H1 (cell line): ENCODE data around the gene FOXRED1. TPM values are rescaled to one million over a fixed set of nuclear protein-coding genes. Genes with fewer than 3 reads are reported as not detected.

Experiments used
- CTCF ChIA-PET: fragments of 300-600 bp; sonication (Branson Sonifier 250); formaldehyde crosslinking; loops from one replicate; lab custom pipeline; 2021; ENCODE audit not compliant: partially characterized antibody; lab: Charles Lee
- POLR2A ChIA-PET: fragments of 300-600 bp; sonication (Branson Sonifier 250); formaldehyde crosslinking; loops from one replicate; lab custom pipeline; 2021; ENCODE audit warnings: inconsistent platforms; ENCODE audit not compliant: partially characterized antibody; lab: Charles Lee
- DNase-seq, 2 experiments: peaks; one replicate each; pipeline versions ENCODE4 v3.0.0 to v3.0.0-alpha.2; 2010 to 2022; ENCODE audit warnings: low spot score in 2 of 2, low read depth in 1 of 2, mixed read lengths in 1 of 2
- FAIRE-seq: peaks from 2 replicates; lab custom pipeline; 2011; peaks lifted over from hg19 to GRCh38; lab: Jason Lieb, UNC
- H2AFZ ChIP-seq: 2 replicates; pipeline ENCODE4 v1.8.1; 2012; ENCODE audit warnings: low read length, inconsistent platforms
- H2AK5ac ChIP-seq: 2 replicates; pipeline ENCODE4 v1.6.1; 2013; ENCODE audit warnings: low read depth, low read length
- H2BK120ac ChIP-seq: replicated peaks from 2 replicates; pipeline ENCODE3; 2013; ENCODE audit warnings: low read depth, low read length, inconsistent platforms
- H2BK12ac ChIP-seq: 2 replicates; pipeline ENCODE4 v1.6.1; 2013; ENCODE audit warnings: low read depth, low read length
- H2BK15ac ChIP-seq: 2 replicates; pipeline ENCODE4 v1.6.1; 2013; ENCODE audit warnings: low read length
- H2BK20ac ChIP-seq: 2 replicates; pipeline ENCODE4 v1.6.1; 2013; ENCODE audit warnings: low read length
- H2BK5ac ChIP-seq: 2 replicates; pipeline ENCODE4 v1.6.1; 2013; ENCODE audit warnings: low read depth, low read length
- H3K14ac ChIP-seq: 2 replicates; pipeline ENCODE4 v1.6.1; 2013; ENCODE audit warnings: inconsistent platforms; ENCODE audit not compliant: insufficient read length
- H3K18ac ChIP-seq: 2 replicates; pipeline ENCODE4 v1.6.1; 2013; ENCODE audit warnings: low read length; ENCODE audit errors: extremely low read depth
- H3K23ac ChIP-seq: 2 replicates; pipeline ENCODE4 v1.6.1; 2013; ENCODE audit warnings: inconsistent platforms; ENCODE audit not compliant: insufficient read length
- H3K23me2 ChIP-seq: 2 replicates; pipeline ENCODE4 v1.6.1; 2013; ENCODE audit warnings: low read depth, low read length
- H3K27ac ChIP-seq: 2 replicates; pipeline ENCODE4 v1.6.1; 2011; ENCODE audit warnings: low read depth, low read length, inconsistent platforms
- H3K27me3 ChIP-seq, 4 experiments: replicated peaks in 1 of 4; 1 replicate in 1 of 4; 2 replicates in 3 of 4; pipeline versions ENCODE4 v1.6.1 to v1.8.1; 2011 to 2013; ENCODE audit warnings: low read length in 3 of 4, mild to moderate bottlenecking in 3 of 4, inconsistent platforms in 2 of 4, mixed read lengths in 2 of 4, moderate library complexity in 1 of 4; ENCODE audit not compliant: control insufficient read depth in 3 of 4, insufficient read depth in 3 of 4; ENCODE audit errors: extremely low read depth in 1 of 4
- H3K36me3 ChIP-seq, 4 experiments: 2 replicates each; pipeline versions ENCODE4 v1.6.1 to v1.8.1; 2011 to 2013; ENCODE audit warnings: mild to moderate bottlenecking in 4 of 4, low read length in 3 of 4, moderate library complexity in 2 of 4, control low read depth in 1 of 4, inconsistent platforms in 1 of 4; ENCODE audit not compliant: insufficient read depth in 4 of 4, control insufficient read depth in 2 of 4
- H3K4ac ChIP-seq: replicated peaks from 2 replicates; pipeline ENCODE3; 2013; ENCODE audit warnings: low read length, low read depth, mixed read lengths, inconsistent platforms; ENCODE audit not compliant: insufficient read length
- H3K4me1 ChIP-seq, 4 experiments: replicated peaks in 1 of 4; 1 replicate in 1 of 4; 2 replicates in 3 of 4; pipeline versions ENCODE4 v1.6.1 to v1.8.1; 2011 to 2013; ENCODE audit warnings: low read length in 3 of 4, inconsistent platforms in 2 of 4, mixed read lengths in 1 of 4; ENCODE audit not compliant: insufficient read depth in 4 of 4, control insufficient read depth in 3 of 4
- H3K4me2 ChIP-seq, 2 experiments: 2 replicates each; pipeline versions ENCODE4 v1.6.1 to v1.8.1; 2011 to 2013; ENCODE audit warnings: low read depth in 2 of 2, low read length in 2 of 2, control low read depth in 1 of 2, inconsistent platforms in 1 of 2, mild to moderate bottlenecking in 1 of 2; ENCODE audit not compliant: insufficient read depth in 1 of 2
- H3K4me3 ChIP-seq, 4 experiments: fragments of 200-600, 300-600 bp in 1 of 4; sonication (generic), shearing (Covaris generic), sonication (Bioruptor Twin) in 1 of 4; 2 replicates each; pipeline versions ENCODE4 v1.5.1 to v1.8.1; 2011 to 2016; ENCODE audit warnings: low read length in 4 of 4, low read depth in 3 of 4, control low read depth in 2 of 4, inconsistent platforms in 2 of 4, mild to moderate bottlenecking in 2 of 4, mixed read lengths in 1 of 4, moderate library complexity in 1 of 4; ENCODE audit not compliant: insufficient read depth in 2 of 4; ENCODE audit errors: extremely low read depth in 1 of 4
- H3K56ac ChIP-seq: replicated peaks from 2 replicates; pipeline ENCODE3; 2013; ENCODE audit warnings: low read depth, mild to moderate bottlenecking, mixed read lengths, low read length, inconsistent platforms; ENCODE audit not compliant: insufficient read length
- H3K79me1 ChIP-seq: 2 replicates; pipeline ENCODE4 v1.6.1; 2013; ENCODE audit warnings: low read depth, low read length, control low read depth
- H3K79me2 ChIP-seq, 2 experiments: 2 replicates each; pipeline versions ENCODE4 v1.6.1 to v1.8.1; 2012 to 2013; ENCODE audit warnings: low read length in 2 of 2, mild to moderate bottlenecking in 2 of 2, inconsistent platforms in 1 of 2; ENCODE audit not compliant: insufficient read depth in 2 of 2, control insufficient read depth in 1 of 2
- H3K9ac ChIP-seq, 4 experiments: replicated peaks in 1 of 4; 1 replicate in 1 of 4; 2 replicates in 3 of 4; pipeline versions ENCODE4 v1.6.1 to v1.8.1; 2011 to 2013; ENCODE audit warnings: low read depth in 3 of 4, low read length in 3 of 4, control low read depth in 2 of 4, mild to moderate bottlenecking in 2 of 4, moderate library complexity in 2 of 4, inconsistent platforms in 1 of 4; ENCODE audit errors: extremely low read depth in 1 of 4
- H3K9me3 ChIP-seq, 2 experiments: 2 replicates each; pipeline versions ENCODE4 v1.6.1 to v1.8.1; 2012 to 2013; ENCODE audit warnings: mild to moderate bottlenecking in 2 of 2, moderate library complexity in 2 of 2, control low read depth in 1 of 2, inconsistent platforms in 1 of 2, low read depth in 1 of 2, low read length in 1 of 2, mixed read lengths in 1 of 2; ENCODE audit not compliant: insufficient read depth in 2 of 2
- H4K20me1 ChIP-seq, 2 experiments: replicated peaks in 1 of 2; 2 replicates each; pipeline versions ENCODE3 to v1.8.1; 2011 to 2013; ENCODE audit warnings: inconsistent platforms in 2 of 2, low read length in 2 of 2, mild to moderate bottlenecking in 1 of 2; ENCODE audit not compliant: insufficient read depth in 2 of 2, control insufficient read depth in 1 of 2
- H4K5ac ChIP-seq: 2 replicates; pipeline ENCODE4 v1.6.1; 2013; ENCODE audit warnings: low read length, low read depth, mixed read lengths, inconsistent platforms; ENCODE audit not compliant: insufficient read length
- H4K8ac ChIP-seq: 2 replicates; pipeline ENCODE4 v1.8.0; 2013; ENCODE audit warnings: mild to moderate bottlenecking, moderate library complexity, low read length, inconsistent platforms; ENCODE audit not compliant: insufficient read depth; ENCODE audit errors: extremely low read depth
- H4K91ac ChIP-seq: replicated peaks from 2 replicates; pipeline ENCODE3; 2013; ENCODE audit warnings: low read length, mixed read lengths, inconsistent platforms; ENCODE audit not compliant: insufficient read length
- CBX8 ChIP-seq: fragments of 300-800, 300-1000 bp; sonication (generic); IDR thresholded peaks from 2 replicates; pipeline ENCODE4 v1.7.1; 2016; ENCODE audit warnings: low read depth, low read length, borderline replicate concordance
- CHD1 ChIP-seq: IDR thresholded peaks from 2 replicates; pipeline ENCODE4 v1.6.1; 2012; ENCODE audit warnings: low read depth, low read length, improper control_type of control experiment
- CREB1 ChIP-seq: IDR thresholded peaks from 2 replicates; pipeline ENCODE4 v1.6.1; 2012; ENCODE audit warnings: inconsistent platforms
- EGR1 ChIP-seq: IDR thresholded peaks from 2 replicates; pipeline ENCODE4 v1.6.1; 2011; ENCODE audit warnings: low read depth, low read length, borderline replicate concordance
- JUND ChIP-seq: IDR thresholded peaks from 2 replicates; pipeline ENCODE4 v1.6.1; 2011; ENCODE audit warnings: mild to moderate bottlenecking, improper control_type of control experiment, low read length
- KDM5A ChIP-seq: fragments of 200-600 bp; IDR thresholded peaks from 2 replicates; pipeline ENCODE4 v1.7.1; 2012; ENCODE audit warnings: mild to moderate bottlenecking, low read length, inconsistent platforms, mixed read lengths
- RBBP5 ChIP-seq: IDR thresholded peaks from 2 replicates; pipeline ENCODE4 v1.7.1; 2012; ENCODE audit warnings: low read depth, mild to moderate bottlenecking, inconsistent platforms, low read length, moderate library complexity, borderline replicate concordance
- SAP30 ChIP-seq: fragments of 300-600 bp; sonication (generic); IDR thresholded peaks from 2 replicates; pipeline ENCODE4 v1.7.1; 2012; ENCODE audit warnings: low read length, moderate library complexity, mild to moderate bottlenecking, inconsistent platforms; ENCODE audit not compliant: insufficient read depth, insufficient replicate concordance
- SP1 ChIP-seq: IDR thresholded peaks from 2 replicates; pipeline ENCODE4 v1.6.1; 2011; ENCODE audit warnings: low read depth, low read length
- TAF1 ChIP-seq: IDR thresholded peaks from 2 replicates; pipeline ENCODE4 v1.6.1; 2011; ENCODE audit warnings: mild to moderate bottlenecking, low read depth, low read length
- YY1 ChIP-seq: IDR thresholded peaks from 2 replicates; pipeline ENCODE4 v1.6.1; 2011; ENCODE audit warnings: low read depth, mild to moderate bottlenecking, low read length
- WGBS, 2 experiments: shearing (Covaris generic) in 1 of 2; methylation state at CpG; one replicate each; pipeline versions ENCODE4 v1.1.6 to v1.1.7; 2013 to 2015; ENCODE audit warnings: low lambda C conversion rate in 2 of 2, mixed read lengths in 2 of 2, inconsistent platforms in 1 of 2, low coverage in 1 of 2, missing lambda C conversion rate in 1 of 2; ENCODE audit not compliant: insufficient replicate concordance in 2 of 2, insufficient coverage in 1 of 2, insufficient read length in 1 of 2; ENCODE audit errors: extremely low coverage in 1 of 2, missing lambda C conversion rate in 1 of 2; 5-methylcytosine and 5-hydroxymethylcytosine counted together
- polyA plus RNA-seq, 7 experiments: library from polyadenylated mRNA; depleted of rRNA in 3 of 7; stranded (reverse) in 5 of 7; unstranded in 2 of 7; fragments of >200 nt in 5 of 7; fragments of 200-250 nt in 2 of 7; gene quantifications; 1 replicate in 5 of 7; 2 replicates in 1 of 7; 4 replicates in 1 of 7; pipeline versions ENCODE4 v1.2.1 to v1.2.3, GENCODE V29; 2011 to 2013; ENCODE audit warnings: missing spikeins in 2 of 7, mixed read lengths in 2 of 7
- total RNA-seq: library from RNA; stranded (reverse); fragmentation: NEBNext Ultra II Directional; extraction: Animal tissue kit (Norgen Biotek cat#: 25700); gene quantifications from 2 replicates; pipeline ENCODE4 v1.2.1, GENCODE V29; 2021

Gene FOXRED1
- total and polyA plus RNA-seq, 2 of the 8 experiments (the other 6 are each of a cell fraction or from before 2014, with no cell fraction given) = 48.8 to 99.4 TPM

DNA sequence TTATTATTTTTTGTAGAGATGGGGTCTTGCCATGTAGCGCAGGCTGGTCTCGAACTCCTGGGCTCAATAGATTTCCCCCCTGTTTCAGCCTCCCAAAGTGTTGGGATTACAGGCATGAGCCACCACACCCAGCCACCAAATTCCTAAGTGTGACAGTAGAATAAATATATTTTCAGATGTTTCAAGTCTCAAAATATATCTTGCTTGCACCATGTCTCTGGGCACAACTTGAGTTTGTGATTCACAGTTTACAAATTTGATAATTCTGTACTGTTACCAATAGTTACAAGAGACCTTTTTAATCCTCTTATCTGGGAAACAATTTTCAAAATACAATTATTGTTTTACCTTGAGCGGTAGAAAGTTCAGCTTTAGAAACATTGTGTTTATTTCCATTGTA is 54.0 kb downstream of the FOXRED1 start:
- H3K23ac ChIP-seq = no peak overlapping the region
- no peak overlapping the region for H3K4ac ChIP-seq
- POLR2A ChIA-PET = no interaction called here
- no peak overlapping the region for H2AK5ac ChIP-seq
- peaks cover 4% of the 10 kb centered on the region; the same call in 1 of the 2 replicates for H3K79me1 ChIP-seq
- no peak overlapping the region for H3K4me3 ChIP-seq
- no peaks in the 10 kb centered on the region for H3K27me3 ChIP-seq
- CTCF ChIA-PET = interaction anchor here (0.5 to 1.2 kb wide), 2 partner anchors 13 to 156 kb away, joined by 3 read pairs; no protein-coding TSS in a partner anchor
- H3K56ac ChIP-seq = no peak overlapping the region
- no peak overlapping the region for H2BK5ac ChIP-seq
- H3K27ac ChIP-seq = no peak overlapping the region
- no peaks in the 10 kb centered on the region for H3K9me3 ChIP-seq
- H3K36me3 ChIP-seq = no peaks in the 10 kb centered on the region
- H3K18ac ChIP-seq = no peak overlapping the region
- no peak overlapping the region for H2BK120ac ChIP-seq
- no peak overlapping the region for H4K8ac ChIP-seq
- H3K79me2 ChIP-seq = no peaks in the 10 kb centered on the region
- no peak for TF ChIP-seq RBBP5
- TF ChIP-seq TAF1 = no peak
- no peak for TF ChIP-seq CREB1
- no peak for TF ChIP-seq EGR1
- no peak for TF ChIP-seq JUND
- no peak for TF ChIP-seq SP1
- TF ChIP-seq CBX8 = no peak
- TF ChIP-seq CHD1 = no peak
- TF ChIP-seq YY1 = no peak
- no peak for TF ChIP-seq SAP30
- TF ChIP-seq KDM5A = no peak
- H3K23me2 ChIP-seq = no peaks in the 10 kb centered on the region
- no peak overlapping the region for H3K9ac ChIP-seq
- H4K91ac ChIP-seq = no peak overlapping the region
- H2BK12ac ChIP-seq = no peak overlapping the region
- no peak overlapping the region for H4K5ac ChIP-seq
- no peak overlapping the region for H3K14ac ChIP-seq
- peaks cover 0 to 4% of the 10 kb centered on the region in 2 experiments for H4K20me1 ChIP-seq
- peaks cover 0 to under 1% (median 0%) of the 10 kb centered on the region in 4 experiments; a peak in 2 of 7 replicates for H3K4me1 ChIP-seq
- H2AFZ ChIP-seq = no peak overlapping the region
- DNase-seq = no peak
- H2BK20ac ChIP-seq = no peak overlapping the region
- FAIRE-seq = no peak
- H2BK15ac ChIP-seq = no peak overlapping the region
- WGBS, 2 experiments = 100% methylated on average over 3 of the region's 3 CpGs; no CpG with 5 or more reads in 1 of the 2 experiments
- H3K4me2 ChIP-seq = no peak overlapping the region
